Astrocyte (in vitro differentiated cells and primary cell): Measurements from ENCODE around the gene ZSCAN16.

Source experiments
- EZH2 ChIP-seq: IDR thresholded peaks from 2 replicates; pipeline ENCODE4 v1.6.1; 2012; ENCODE audit warnings: mild to moderate bottlenecking, low read length, inconsistent platforms; ENCODE audit not compliant: insufficient read depth
- TF ChIP-seq, protein P1 (sequence below): IDR thresholded peaks from 2 replicates; pipeline ENCODE4 v1.5.1; 2011; ENCODE audit warnings: low read depth, mild to moderate bottlenecking, inconsistent platforms, low read length, moderate library complexity; ENCODE audit not compliant: insufficient read depth

DNA sequence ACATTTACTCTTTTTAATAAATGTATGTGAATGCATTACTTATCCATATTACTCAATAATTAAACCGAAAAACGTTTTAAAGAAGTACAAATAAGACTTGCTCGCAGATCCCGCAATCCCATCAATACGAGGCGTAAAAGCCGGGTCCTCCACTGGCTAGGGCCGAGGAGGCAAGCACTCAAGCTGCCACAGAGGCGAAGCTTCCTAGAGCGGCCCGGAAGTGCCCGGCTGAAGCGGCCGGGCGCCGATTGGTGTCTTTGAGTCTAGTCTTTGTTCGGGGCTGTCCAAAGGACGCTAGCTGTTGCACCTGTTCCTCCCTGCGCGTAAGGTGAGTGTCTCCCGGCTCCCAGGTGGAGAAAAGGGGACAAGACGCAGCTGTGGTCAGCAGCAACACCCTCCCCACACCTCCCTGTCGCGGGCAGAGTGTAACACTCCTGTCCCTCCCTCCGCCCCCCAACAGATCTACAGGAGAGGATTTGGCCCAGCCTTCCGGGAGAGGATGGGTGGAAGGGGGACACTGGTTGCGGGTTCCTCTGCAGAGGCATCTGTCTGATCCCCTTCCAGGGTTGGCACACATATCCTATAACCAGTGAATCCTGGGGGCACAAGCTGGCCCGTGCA lies at the start of gene ZSCAN16:
- TF ChIP-seq, protein P1, sequence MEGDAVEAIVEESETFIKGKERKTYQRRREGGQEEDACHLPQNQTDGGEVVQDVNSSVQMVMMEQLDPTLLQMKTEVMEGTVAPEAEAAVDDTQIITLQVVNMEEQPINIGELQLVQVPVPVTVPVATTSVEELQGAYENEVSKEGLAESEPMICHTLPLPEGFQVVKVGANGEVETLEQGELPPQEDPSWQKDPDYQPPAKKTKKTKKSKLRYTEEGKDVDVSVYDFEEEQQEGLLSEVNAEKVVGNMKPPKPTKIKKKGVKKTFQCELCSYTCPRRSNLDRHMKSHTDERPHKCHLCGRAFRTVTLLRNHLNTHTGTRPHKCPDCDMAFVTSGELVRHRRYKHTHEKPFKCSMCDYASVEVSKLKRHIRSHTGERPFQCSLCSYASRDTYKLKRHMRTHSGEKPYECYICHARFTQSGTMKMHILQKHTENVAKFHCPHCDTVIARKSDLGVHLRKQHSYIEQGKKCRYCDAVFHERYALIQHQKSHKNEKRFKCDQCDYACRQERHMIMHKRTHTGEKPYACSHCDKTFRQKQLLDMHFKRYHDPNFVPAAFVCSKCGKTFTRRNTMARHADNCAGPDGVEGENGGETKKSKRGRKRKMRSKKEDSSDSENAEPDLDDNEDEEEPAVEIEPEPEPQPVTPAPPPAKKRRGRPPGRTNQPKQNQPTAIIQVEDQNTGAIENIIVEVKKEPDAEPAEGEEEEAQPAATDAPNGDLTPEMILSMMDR = no peak
- no peak for TF ChIP-seq EZH2
